Measurements from ENCODE around the gene SPDYE4. TPM values are rescaled to one million over a fixed set of nuclear protein-coding genes. Genes with fewer than 3 reads are reported as not detected.

Gene SPDYE4
- total RNA-seq, 4 donors from 2014 or later: not detected

DNA sequence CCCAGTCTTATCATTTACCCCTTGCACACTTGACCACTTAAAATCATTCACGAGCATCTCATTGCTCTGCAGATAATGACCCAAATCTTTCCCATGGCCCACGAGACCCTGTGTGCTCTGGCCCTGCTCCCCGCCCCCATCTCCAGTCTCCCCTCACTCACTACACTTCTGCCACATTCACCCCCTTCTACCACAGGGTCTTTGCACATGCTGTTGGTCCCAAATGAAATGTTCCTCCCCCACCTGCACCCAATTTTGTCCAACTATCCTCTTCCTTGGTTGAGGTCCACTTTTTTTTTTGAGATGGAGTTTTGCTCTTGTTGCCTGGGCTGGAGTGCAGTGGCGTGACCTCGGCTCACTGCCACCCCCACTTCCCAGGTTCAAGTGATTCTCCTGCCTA lies 52.9 kb downstream of the SPDYE4 start:
- no peak for ATAC-seq
- 87 to 93% methylated on average over 3 to 4 of the region's 5 CpGs for WGBS, 2 donors (ENCODE audit: low coverage in 1 of 2)
- H3K27ac ChIP-seq: no peak overlapping the region
- H3K36me3 ChIP-seq: no peaks in the 10 kb centered on the region
- H3K27me3 ChIP-seq: no peaks in the 10 kb centered on the region
- H3K4me3 ChIP-seq: no peak overlapping the region
- TF ChIP-seq POLR2A (IDR thresholded peaks at IDR 0.05) (no peak), EP300 (IDR thresholded peaks at IDR 0.05) (no peak), POLR2AphosphoS5 (IDR thresholded peaks at IDR 0.05) (no peak)
- peaks cover 0 to 15% (median 0%) of the 10 kb centered on the region in 3 donors for H3K4me1 ChIP-seq
- H3K9me3 ChIP-seq: no peaks in the 10 kb centered on the region

DNA sequence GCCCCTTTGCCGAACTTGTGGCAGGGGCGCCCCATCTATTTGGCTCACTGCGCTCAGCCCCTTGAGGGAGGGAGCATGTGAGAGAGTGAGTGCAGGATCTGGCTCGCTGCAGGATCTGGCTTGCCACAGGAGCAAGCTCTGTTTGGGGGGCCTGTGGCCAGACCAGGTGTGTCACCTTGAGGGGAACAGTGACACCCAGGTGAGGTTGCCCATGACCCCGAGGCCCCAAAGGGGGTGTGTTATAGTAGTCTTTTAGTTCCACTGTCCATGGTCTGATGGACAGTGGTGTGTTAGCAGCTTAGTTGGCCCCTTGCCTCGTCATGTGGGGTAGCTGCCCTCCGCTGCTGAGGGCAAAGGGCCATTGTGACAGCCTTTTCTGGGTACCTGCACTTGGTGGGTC lies 55.3 kb downstream of the SPDYE4 start:
- no peaks in the 10 kb centered on the region for H3K9me3 ChIP-seq
- ATAC-seq: no peak
- TF ChIP-seq, protein P1, sequence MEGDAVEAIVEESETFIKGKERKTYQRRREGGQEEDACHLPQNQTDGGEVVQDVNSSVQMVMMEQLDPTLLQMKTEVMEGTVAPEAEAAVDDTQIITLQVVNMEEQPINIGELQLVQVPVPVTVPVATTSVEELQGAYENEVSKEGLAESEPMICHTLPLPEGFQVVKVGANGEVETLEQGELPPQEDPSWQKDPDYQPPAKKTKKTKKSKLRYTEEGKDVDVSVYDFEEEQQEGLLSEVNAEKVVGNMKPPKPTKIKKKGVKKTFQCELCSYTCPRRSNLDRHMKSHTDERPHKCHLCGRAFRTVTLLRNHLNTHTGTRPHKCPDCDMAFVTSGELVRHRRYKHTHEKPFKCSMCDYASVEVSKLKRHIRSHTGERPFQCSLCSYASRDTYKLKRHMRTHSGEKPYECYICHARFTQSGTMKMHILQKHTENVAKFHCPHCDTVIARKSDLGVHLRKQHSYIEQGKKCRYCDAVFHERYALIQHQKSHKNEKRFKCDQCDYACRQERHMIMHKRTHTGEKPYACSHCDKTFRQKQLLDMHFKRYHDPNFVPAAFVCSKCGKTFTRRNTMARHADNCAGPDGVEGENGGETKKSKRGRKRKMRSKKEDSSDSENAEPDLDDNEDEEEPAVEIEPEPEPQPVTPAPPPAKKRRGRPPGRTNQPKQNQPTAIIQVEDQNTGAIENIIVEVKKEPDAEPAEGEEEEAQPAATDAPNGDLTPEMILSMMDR (IDR thresholded peaks at IDR 0.05): no peak
- TF ChIP-seq POLR2AphosphoS5 (IDR thresholded peaks at IDR 0.05): no peak
- TF ChIP-seq EP300 (IDR thresholded peaks at IDR 0.05): no peak
- no peak for TF ChIP-seq POLR2A (IDR thresholded peaks at IDR 0.05)

DNA sequence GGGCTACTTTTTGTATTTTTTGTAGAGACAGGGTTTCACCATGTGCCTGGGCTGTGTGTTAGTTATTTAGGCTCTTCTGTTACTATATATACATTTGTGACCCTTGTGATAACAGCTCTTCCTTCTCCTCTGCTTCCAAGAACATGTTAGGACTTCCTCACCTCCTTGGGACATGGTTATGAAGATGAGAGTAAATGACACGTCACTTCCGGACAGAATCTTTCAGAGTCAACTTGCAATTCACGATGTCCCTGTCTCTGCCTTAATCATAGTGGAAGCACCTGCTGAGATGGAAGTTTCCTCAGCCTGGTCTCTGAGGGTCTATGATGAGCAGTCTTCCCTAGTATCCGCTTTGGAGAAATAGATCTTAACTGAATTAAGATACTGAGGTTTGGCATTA lies 56.6 kb downstream of the SPDYE4 start:
- H3K27ac ChIP-seq: no peak overlapping the region
- no peak for ATAC-seq
- TF ChIP-seq POLR2AphosphoS5 (IDR thresholded peaks at IDR 0.05): no peak
- no peak for TF ChIP-seq EP300 (IDR thresholded peaks at IDR 0.05)
- TF ChIP-seq, protein P1 (IDR thresholded peaks at IDR 0.05): no peak
- TF ChIP-seq POLR2A (IDR thresholded peaks at IDR 0.05): no peak
- no peaks in the 10 kb centered on the region for H3K27me3 ChIP-seq
- no peaks in the 10 kb centered on the region for H3K9me3 ChIP-seq
- 85 to 89% methylated on average over 4 of the region's 4 CpGs for WGBS, 2 donors (ENCODE audit: low coverage in 1 of 2)
- H3K4me1 ChIP-seq: peaks cover 0 to 24% (median 14%) of the 10 kb centered on the region in 3 donors
- no peak overlapping the region for H3K4me3 ChIP-seq
- no peaks in the 10 kb centered on the region for H3K36me3 ChIP-seq

More for the DNA sequence above, 55.3 kb downstream of the SPDYE4 start:
- H3K4me3 ChIP-seq: no peak overlapping the region
- peaks cover 0 to 21% (median 10%) of the 10 kb centered on the region in 3 donors for H3K4me1 ChIP-seq
- no peak overlapping the region for H3K27ac ChIP-seq
- no peaks in the 10 kb centered on the region for H3K27me3 ChIP-seq
- 80 to 100% methylated on average over 1 of the region's 7 CpGs for WGBS, 2 donors (ENCODE audit: low coverage in 1 of 2)
- no peaks in the 10 kb centered on the region for H3K36me3 ChIP-seq

DNA sequence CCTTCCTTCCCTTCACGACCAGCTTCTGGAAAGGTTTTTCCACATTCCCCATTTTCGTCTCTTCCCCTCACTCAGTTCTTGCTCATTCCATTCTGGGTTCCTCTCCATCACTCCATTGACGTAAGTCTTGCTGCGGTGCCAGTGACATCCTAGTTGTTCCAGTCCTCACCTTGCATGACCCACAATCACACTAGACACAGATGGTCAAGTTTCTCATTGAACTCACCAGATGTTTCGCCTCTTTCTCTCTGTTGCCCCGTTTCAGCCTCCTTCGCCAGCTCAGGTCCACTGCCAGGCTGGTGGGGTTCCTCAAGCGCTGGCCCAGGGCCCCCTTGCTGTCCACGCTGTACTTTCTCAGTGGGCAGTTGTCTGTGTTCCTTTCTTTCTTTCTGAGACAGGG lies 57.1 kb downstream of the SPDYE4 start:
- WGBS, 2 donors (ENCODE audit: low coverage in 1 of 2): 85 to 98% methylated on average over 8 to 9 of the region's 9 CpGs
- TF ChIP-seq, protein P1 (IDR thresholded peaks at IDR 0.05): no peak
- no peak for TF ChIP-seq EP300 (IDR thresholded peaks at IDR 0.05)
- no peak for TF ChIP-seq POLR2AphosphoS5 (IDR thresholded peaks at IDR 0.05)
- no peak for ATAC-seq
- peaks cover 0 to 26% (median 14%) of the 10 kb centered on the region in 3 donors for H3K4me1 ChIP-seq
- H3K4me3 ChIP-seq: no peak overlapping the region
- H3K27me3 ChIP-seq: no peaks in the 10 kb centered on the region
- H3K36me3 ChIP-seq: no peaks in the 10 kb centered on the region
- H3K9me3 ChIP-seq: no peaks in the 10 kb centered on the region
- no peak overlapping the region for H3K27ac ChIP-seq

Other genes with a start within 250 kb of the SPDYE4 start
- gene MYH10, start 127.8 kb downstream of the SPDYE4 start, total RNA-seq: 10 to 100 TPM; 26.0 to 40.9 (median 34.6) TPM
- gene CCDC42, start 13.7 kb downstream of the SPDYE4 start, total RNA-seq: not detected
- gene MFSD6L, start 40.8 kb upstream of the SPDYE4 start, total RNA-seq: under 1 TPM in 1 of 4 donors, not detected in 3; 0.12 TPM
- 1 to 10 TPM; 1.5 to 2.2 (median 2.0) TPM for gene PIK3R6, start 109.1 kb upstream of the SPDYE4 start, total RNA-seq
- gene PIK3R5, start 207.2 kb upstream of the SPDYE4 start, total RNA-seq: 10 to 100 TPM in 3 of 4 donors, 1 to 10 TPM in 1; 8.9 to 13.1 (median 11.9) TPM